Testis (tissue), 5 donors: ENCODE results near the gene PLCL1. TPM values are rescaled to one million over a fixed set of nuclear protein-coding genes. Genes with fewer than 3 reads are reported as not detected.

Experiments used
- DNase-seq: peaks from one replicate; pipeline ENCODE4 v3.0.0-alpha.2; 2019
- H3K27ac ChIP-seq, 2 donors: fragments of 200-600 bp; sonication (generic); one replicate each; pipeline ENCODE4 v1.5.1; 2019
- H3K27me3 ChIP-seq: fragments of 200-600 bp; sonication (generic); one replicate; pipeline ENCODE4 v1.5.1; 2019
- H3K36me3 ChIP-seq: fragments of 200-600 bp; sonication (generic); one replicate; pipeline ENCODE4 v1.5.1; 2017; ENCODE audit warnings: low read depth; ENCODE audit errors: missing control alignments
- H3K4me1 ChIP-seq: fragments of 200-600 bp; sonication (generic); one replicate; pipeline ENCODE4 v1.5.1; 2019
- H3K4me3 ChIP-seq, 2 donors: fragments of 200-600 bp; sonication (generic); one replicate each; pipeline ENCODE4 v1.5.1; 2017 to 2019
- H3K9me3 ChIP-seq: fragments of 200-600 bp; sonication (generic); one replicate; pipeline ENCODE4 v1.5.1; 2017
- POLR2A ChIP-seq: fragments of 450-650 bp; IDR thresholded peaks from one replicate; pipeline ENCODE4 v1.6.1; 2017; ENCODE audit warnings: antibody characterized with exemption, mild to moderate bottlenecking, moderate library complexity
- WGBS, 2 donors: methylation state at CpG; one replicate each; pipeline ENCODE4 v1.1.5; 2018; 5-methylcytosine and 5-hydroxymethylcytosine counted together
- intact Hi-C: fragments of 100-400 bp; cut with DNase I; formaldehyde crosslinking; loops from one replicate; pipeline ENCODE4 v1.15.1; 2023; ENCODE audit warnings: low total_unique reads
- long read RNA-seq, 2 donors: transcript quantifications; one replicate each; lab custom pipeline, GENCODE V29; 2026
- polyA plus RNA-seq: library from polyadenylated mRNA; stranded (reverse); fragments of 350-450 nt; fragmentation: Illumina TruSeq; extraction: RNeasy Lipid Tissue Mini Kit (QIAGEN cat#74804); gene quantifications from one replicate; pipeline ENCODE4 v1.2.3, GENCODE V29; 2014; ENCODE audit warnings: low read depth, low replicate concordance; ENCODE audit not compliant: insufficient read depth
- total RNA-seq, 2 donors: library from RNA; depleted of rRNA; stranded (reverse); fragments of >200 nt; gene quantifications; one replicate each; pipeline ENCODE4 v1.2.3, GENCODE V29; 2016
- TF ChIP-seq, protein P1 (sequence below), 3 experiments: fragments of 450-650 bp in 2 of 3; fragments of 200-600 bp in 1 of 3; sonication (generic) in 1 of 3; IDR thresholded peaks; one replicate each; pipeline ENCODE4 v1.5.1; 2016 to 2019; ENCODE audit warnings: antibody characterized with exemption in 3 of 3, mild to moderate bottlenecking in 2 of 3, moderate library complexity in 1 of 3

PLCL1 gene
- total RNA-seq (1 to 10 TPM; 2.1 to 2.4 TPM), polyA plus RNA-seq (2.6 TPM)
- long read RNA-seq, donor 1, full-length matches to known transcripts, result 2 of 2 reads
- long read RNA-seq, donor 1, partial matches to known transcripts, result 0 of 2 reads
- long read RNA-seq, donor 1, other reads (novel, unspliced or antisense), result 0 of 2 reads
- long read RNA-seq, donor 2, full-length matches to known transcripts, result 2 of 2 reads
- long read RNA-seq, donor 2, partial matches to known transcripts, result 0 of 2 reads
- long read RNA-seq, donor 2, other reads (novel, unspliced or antisense), result 0 of 2 reads

GRCh38 chr2:197804049-197804757 is at the start of gene PLCL1:
TSS of gene PLCL1 (plus strand) at chr2:197804593.
- DNase-seq, result peak; percentile 96
- TF ChIP-seq POLR2A, result no peak
- TF ChIP-seq, protein P1, sequence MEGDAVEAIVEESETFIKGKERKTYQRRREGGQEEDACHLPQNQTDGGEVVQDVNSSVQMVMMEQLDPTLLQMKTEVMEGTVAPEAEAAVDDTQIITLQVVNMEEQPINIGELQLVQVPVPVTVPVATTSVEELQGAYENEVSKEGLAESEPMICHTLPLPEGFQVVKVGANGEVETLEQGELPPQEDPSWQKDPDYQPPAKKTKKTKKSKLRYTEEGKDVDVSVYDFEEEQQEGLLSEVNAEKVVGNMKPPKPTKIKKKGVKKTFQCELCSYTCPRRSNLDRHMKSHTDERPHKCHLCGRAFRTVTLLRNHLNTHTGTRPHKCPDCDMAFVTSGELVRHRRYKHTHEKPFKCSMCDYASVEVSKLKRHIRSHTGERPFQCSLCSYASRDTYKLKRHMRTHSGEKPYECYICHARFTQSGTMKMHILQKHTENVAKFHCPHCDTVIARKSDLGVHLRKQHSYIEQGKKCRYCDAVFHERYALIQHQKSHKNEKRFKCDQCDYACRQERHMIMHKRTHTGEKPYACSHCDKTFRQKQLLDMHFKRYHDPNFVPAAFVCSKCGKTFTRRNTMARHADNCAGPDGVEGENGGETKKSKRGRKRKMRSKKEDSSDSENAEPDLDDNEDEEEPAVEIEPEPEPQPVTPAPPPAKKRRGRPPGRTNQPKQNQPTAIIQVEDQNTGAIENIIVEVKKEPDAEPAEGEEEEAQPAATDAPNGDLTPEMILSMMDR (IDR thresholded peaks at IDR 0.05), result peak in 2 of 3 experiments; percentile 4 to 13
- Histone ChIP-seq H3K9me3 (no peaks in the 10 kb centered on the region), H3K27ac (peak within 1 kb of the TSS in 1 of 2 donors; percentile 38), H3K4me3 (peak within 1 kb of the TSS; percentile 73 to 76), H3K36me3 (no peaks in the 10 kb centered on the region), H3K4me1 (no peaks in the 10 kb centered on the region), H3K27me3 (no peaks in the 10 kb centered on the region)
- WGBS, 2 donors, result 1% methylated on average over 20 to 42 of the region's 50 CpGs
- intact Hi-C loops, result loop anchor here (10.0 kb wide), 1 partner anchor 321 kb away; no protein-coding TSS in a partner anchor

- Histone ChIP-seq H3K27ac (no peak overlapping the region), H3K27me3 (no peaks in the 10 kb centered on the region), H3K9me3 (no peaks in the 10 kb centered on the region), H3K4me3 (no peak overlapping the region), H3K4me1 (no peaks in the 10 kb centered on the region), H3K36me3 (no peaks in the 10 kb centered on the region)
- WGBS, 2 donors, result 68 to 72% methylated on average over 4 of the region's 4 CpGs
- DNase-seq, result no peak
- TF ChIP-seq POLR2A, result no peak
- TF ChIP-seq, protein P1 (IDR thresholded peaks at IDR 0.05), result no peak
- intact Hi-C loops, result no loop called here
Observed at GRCh38 chr2:197759013-197759412, 45.4 kb upstream of the PLCL1 start.

GRCh38 chr2:197759625-197760292 is 44.6 kb upstream of the PLCL1 start:
- WGBS, 2 donors, result 81 to 84% methylated on average over 6 to 10 of the region's 11 CpGs
- no peak for DNase-seq
- H3K9me3 ChIP-seq, result no peaks in the 10 kb centered on the region
- intact Hi-C loops, result no loop called here
- no peak for TF ChIP-seq POLR2A
- TF ChIP-seq, protein P1 (IDR thresholded peaks at IDR 0.05), result no peak
- H3K4me1 ChIP-seq, result no peaks in the 10 kb centered on the region
- H3K36me3 ChIP-seq, result no peaks in the 10 kb centered on the region
- no peak overlapping the region for H3K27ac ChIP-seq
- H3K4me3 ChIP-seq, result no peak overlapping the region
- H3K27me3 ChIP-seq, result no peaks in the 10 kb centered on the region

DNA sequence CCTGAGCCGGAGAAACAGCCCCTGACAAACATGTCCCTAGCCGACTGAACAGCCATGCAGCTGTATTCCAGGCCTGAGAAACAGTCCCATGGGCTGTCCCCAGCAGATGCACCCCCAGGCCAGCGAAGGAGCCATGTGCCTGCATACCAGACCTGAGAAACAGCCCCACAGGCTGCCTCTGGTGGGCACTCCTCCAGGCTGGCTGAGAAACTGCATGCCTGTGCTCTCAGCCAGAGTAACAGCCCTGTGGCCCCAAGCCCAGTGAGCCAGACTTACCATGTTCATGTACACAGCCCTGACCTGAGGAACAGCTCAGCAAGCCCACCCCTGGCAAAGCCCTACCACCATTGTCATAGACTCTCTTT is 44.1 kb upstream of the PLCL1 start:
- intact Hi-C loops, result no loop called here

More for the DNA sequence above, 44.1 kb upstream of the PLCL1 start:
- WGBS, 2 donors, result 80 to 91% methylated on average over 2 to 3 of the region's 3 CpGs
- Histone ChIP-seq H3K4me1 (no peaks in the 10 kb centered on the region), H3K36me3 (no peaks in the 10 kb centered on the region), H3K27ac (no peak overlapping the region), H3K9me3 (no peaks in the 10 kb centered on the region), H3K27me3 (no peaks in the 10 kb centered on the region), H3K4me3 (no peak overlapping the region)
- no peak for DNase-seq
- TF ChIP-seq, protein P1 (IDR thresholded peaks at IDR 0.05), result no peak
- no peak for TF ChIP-seq POLR2A
